A549 (cell line): ENCODE data around the gene TMOD1.

Experiments
- CEBPB ChIP-seq, 2 experiments: fragments of >200 bp in 1 of 2; sonication (Bioruptor Twin) in 1 of 2; formaldehyde crosslinking in 1 of 2; IDR thresholded peaks; 2 replicates each; pipeline ENCODE4 v1.6.1; 2012 to 2016
- EP300 ChIP-seq, 2 experiments: fragments of >200 bp; sonication (Bioruptor Twin); formaldehyde crosslinking; IDR thresholded peaks; 2 replicates in 1 of 2; 3 replicates in 1 of 2; pipeline ENCODE4 v1.6.1; 2016 to 2017
- GATA3 ChIP-seq: IDR thresholded peaks from 2 replicates; pipeline ENCODE4 v1.6.1; 2012; ENCODE audit warnings: borderline replicate concordance
- MAZ ChIP-seq: fragments of 150-350 bp; IDR thresholded peaks from 2 replicates; pipeline ENCODE4 v1.6.1; 2014; ENCODE audit warnings: antibody characterized with exemption, low read depth, low read length, borderline replicate concordance
- POLR2A ChIP-seq: IDR thresholded peaks from 2 replicates; pipeline ENCODE4 v1.6.1; 2012; ENCODE audit warnings: mild to moderate bottlenecking, low read length
- SREBF2 ChIP-seq: fragments of 450-650 bp; IDR thresholded peaks from 2 replicates; pipeline ENCODE4 v1.6.1; 2014; ENCODE audit warnings: mild to moderate bottlenecking, moderate library complexity
- TF ChIP-seq, protein P1 (sequence below): fragments of >200 bp; sonication (Bioruptor Twin); formaldehyde crosslinking; IDR thresholded peaks from 3 replicates; pipeline ENCODE4 v1.5.1; 2016
- TF ChIP-seq, protein P2 (sequence below): fragments of 200-600 bp; sonication (generic); IDR thresholded peaks from 2 replicates; pipeline ENCODE4 v1.6.1; 2016; ENCODE audit warnings: antibody characterized with exemption, mild to moderate bottlenecking, moderate library complexity

DNA sequence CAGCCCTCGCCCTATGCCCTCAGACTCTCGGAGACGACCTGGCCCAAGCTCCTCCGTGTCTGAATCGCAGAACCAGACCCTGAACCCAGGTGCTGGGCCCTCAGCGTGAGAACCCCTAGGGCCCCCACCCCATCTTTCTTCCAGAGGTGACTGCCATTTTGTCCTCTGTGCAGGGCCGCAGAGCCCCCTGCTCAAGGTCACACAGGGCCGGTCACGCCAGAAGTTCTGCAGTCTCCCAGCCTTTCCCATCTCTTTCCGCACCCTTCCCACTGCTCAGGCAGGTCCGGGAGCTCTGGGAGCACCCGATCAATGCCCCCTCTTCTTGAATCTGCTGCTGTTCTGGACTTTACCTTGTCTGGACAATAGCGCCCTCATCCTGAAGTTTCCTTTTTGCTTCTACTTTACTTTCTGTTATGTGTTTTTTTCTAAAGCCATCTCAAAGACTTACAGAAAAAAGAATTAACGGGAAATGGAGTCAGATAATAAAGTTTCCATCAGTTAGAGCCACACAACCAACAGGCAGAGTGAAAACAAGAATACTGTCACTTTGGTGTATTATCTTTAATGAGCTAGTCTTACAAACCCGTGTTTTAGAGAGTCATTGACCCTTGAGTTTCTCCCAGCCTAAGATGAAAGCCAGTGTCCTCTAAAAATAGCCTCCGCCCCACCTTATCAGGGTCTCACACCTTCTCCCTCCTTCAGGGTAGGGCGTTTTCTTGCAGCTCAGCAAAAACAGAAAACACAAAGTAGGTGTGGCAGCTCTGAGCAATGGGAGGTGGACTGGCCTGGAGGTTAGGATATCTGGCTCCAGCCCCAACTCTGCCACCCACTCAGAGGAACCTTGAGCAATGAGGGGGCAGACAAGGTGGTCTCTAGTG, 1.8 kb downstream of the TMOD1 start:
- TF ChIP-seq, protein P1, sequence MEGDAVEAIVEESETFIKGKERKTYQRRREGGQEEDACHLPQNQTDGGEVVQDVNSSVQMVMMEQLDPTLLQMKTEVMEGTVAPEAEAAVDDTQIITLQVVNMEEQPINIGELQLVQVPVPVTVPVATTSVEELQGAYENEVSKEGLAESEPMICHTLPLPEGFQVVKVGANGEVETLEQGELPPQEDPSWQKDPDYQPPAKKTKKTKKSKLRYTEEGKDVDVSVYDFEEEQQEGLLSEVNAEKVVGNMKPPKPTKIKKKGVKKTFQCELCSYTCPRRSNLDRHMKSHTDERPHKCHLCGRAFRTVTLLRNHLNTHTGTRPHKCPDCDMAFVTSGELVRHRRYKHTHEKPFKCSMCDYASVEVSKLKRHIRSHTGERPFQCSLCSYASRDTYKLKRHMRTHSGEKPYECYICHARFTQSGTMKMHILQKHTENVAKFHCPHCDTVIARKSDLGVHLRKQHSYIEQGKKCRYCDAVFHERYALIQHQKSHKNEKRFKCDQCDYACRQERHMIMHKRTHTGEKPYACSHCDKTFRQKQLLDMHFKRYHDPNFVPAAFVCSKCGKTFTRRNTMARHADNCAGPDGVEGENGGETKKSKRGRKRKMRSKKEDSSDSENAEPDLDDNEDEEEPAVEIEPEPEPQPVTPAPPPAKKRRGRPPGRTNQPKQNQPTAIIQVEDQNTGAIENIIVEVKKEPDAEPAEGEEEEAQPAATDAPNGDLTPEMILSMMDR: no peak
- TF ChIP-seq EP300 (IDR thresholded peaks at IDR 0.05) (no peak), GATA3 (no peak), POLR2A (no peak), MAZ (no peak), CEBPB (IDR thresholded peaks at IDR 0.05) (no peak), SREBF2 (no peak)
- TF ChIP-seq, protein P2, sequence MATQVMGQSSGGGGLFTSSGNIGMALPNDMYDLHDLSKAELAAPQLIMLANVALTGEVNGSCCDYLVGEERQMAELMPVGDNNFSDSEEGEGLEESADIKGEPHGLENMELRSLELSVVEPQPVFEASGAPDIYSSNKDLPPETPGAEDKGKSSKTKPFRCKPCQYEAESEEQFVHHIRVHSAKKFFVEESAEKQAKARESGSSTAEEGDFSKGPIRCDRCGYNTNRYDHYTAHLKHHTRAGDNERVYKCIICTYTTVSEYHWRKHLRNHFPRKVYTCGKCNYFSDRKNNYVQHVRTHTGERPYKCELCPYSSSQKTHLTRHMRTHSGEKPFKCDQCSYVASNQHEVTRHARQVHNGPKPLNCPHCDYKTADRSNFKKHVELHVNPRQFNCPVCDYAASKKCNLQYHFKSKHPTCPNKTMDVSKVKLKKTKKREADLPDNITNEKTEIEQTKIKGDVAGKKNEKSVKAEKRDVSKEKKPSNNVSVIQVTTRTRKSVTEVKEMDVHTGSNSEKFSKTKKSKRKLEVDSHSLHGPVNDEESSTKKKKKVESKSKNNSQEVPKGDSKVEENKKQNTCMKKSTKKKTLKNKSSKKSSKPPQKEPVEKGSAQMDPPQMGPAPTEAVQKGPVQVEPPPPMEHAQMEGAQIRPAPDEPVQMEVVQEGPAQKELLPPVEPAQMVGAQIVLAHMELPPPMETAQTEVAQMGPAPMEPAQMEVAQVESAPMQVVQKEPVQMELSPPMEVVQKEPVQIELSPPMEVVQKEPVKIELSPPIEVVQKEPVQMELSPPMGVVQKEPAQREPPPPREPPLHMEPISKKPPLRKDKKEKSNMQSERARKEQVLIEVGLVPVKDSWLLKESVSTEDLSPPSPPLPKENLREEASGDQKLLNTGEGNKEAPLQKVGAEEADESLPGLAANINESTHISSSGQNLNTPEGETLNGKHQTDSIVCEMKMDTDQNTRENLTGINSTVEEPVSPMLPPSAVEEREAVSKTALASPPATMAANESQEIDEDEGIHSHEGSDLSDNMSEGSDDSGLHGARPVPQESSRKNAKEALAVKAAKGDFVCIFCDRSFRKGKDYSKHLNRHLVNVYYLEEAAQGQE: no peak
